ENCODE results near the gene ANKRD17.
"Not testable (repeated sequence)": the region's sequence is repeated elsewhere in the genome, so short reads cannot be mapped to it uniquely, and the experiment has no call there.

ANKRD17 gene

GRCh38 chr4:73203976-73204375, 54.6 kb downstream of the ANKRD17 start:
- DNase-seq (ENCODE audit: low spot score), result not testable (repeated sequence)

- no peak for DNase-seq (ENCODE audit: low spot score)
These were observed 61.4 kb downstream of the ANKRD17 start for GRCh38 chr4:73197220-73197619.

- DNase-seq (ENCODE audit: low spot score), result no peak
These were observed 64.5 kb downstream of the ANKRD17 start for GRCh38 chr4:73194064-73194463.

- no peak for DNase-seq (ENCODE audit: low spot score)
These were observed 64.9 kb downstream of the ANKRD17 start for GRCh38 chr4:73193659-73194058.

- no peak for DNase-seq (ENCODE audit: low spot score)
These were observed 65.4 kb downstream of the ANKRD17 start for GRCh38 chr4:73193155-73193554.

GRCh38 chr4:73189274-73189810, 69.3 kb downstream of the ANKRD17 start:
- DNase-seq (ENCODE audit: low spot score), result no peak

GRCh38 chr4:73187325-73187724, 71.3 kb downstream of the ANKRD17 start:
- DNase-seq (ENCODE audit: low spot score), result no peak

- no peak for DNase-seq (ENCODE audit: low spot score)
These were observed 72.7 kb downstream of the ANKRD17 start for GRCh38 chr4:73185903-73186302.

GRCh38 chr4:73181231-73181630, 77.4 kb downstream of the ANKRD17 start:
- DNase-seq (ENCODE audit: low spot score), result no peak

GRCh38 chr4:73178389-73178788, 80.2 kb downstream of the ANKRD17 start:
- no peak for DNase-seq (ENCODE audit: low spot score)

GRCh38 chr4:73172161-73172560, 86.4 kb downstream of the ANKRD17 start:
- DNase-seq (ENCODE audit: low spot score), result no peak

GRCh38 chr4:73170518-73171198, 87.9 kb downstream of the ANKRD17 start:
- DNase-seq (ENCODE audit: low spot score), result no peak

- no peak for DNase-seq (ENCODE audit: low spot score)
These were observed 92.4 kb downstream of the ANKRD17 start for GRCh38 chr4:73166212-73166611.

- no peak for DNase-seq (ENCODE audit: low spot score)
These were observed 96.9 kb downstream of the ANKRD17 start for GRCh38 chr4:73161527-73162185.

GRCh38 chr4:73156394-73156793, 102.2 kb downstream of the ANKRD17 start:
- DNase-seq (ENCODE audit: low spot score), result no peak

GRCh38 chr4:73152893-73153292, 105.7 kb downstream of the ANKRD17 start:
- no peak for DNase-seq (ENCODE audit: low spot score)

GRCh38 chr4:73142995-73143547, 115.5 kb downstream of the ANKRD17 start:
- DNase-seq (ENCODE audit: low spot score), result no peak

GRCh38 chr4:73139991-73140390, 118.6 kb downstream of the ANKRD17 start:
- no peak for DNase-seq (ENCODE audit: low spot score)

GRCh38 chr4:73139245-73139644, 119.4 kb downstream of the ANKRD17 start:
- DNase-seq (ENCODE audit: low spot score), result no peak

GRCh38 chr4:73137121-73137520, 121.5 kb downstream of the ANKRD17 start:
- no peak for DNase-seq (ENCODE audit: low spot score)

- DNase-seq (ENCODE audit: low spot score), result no peak
These were observed 124.8 kb downstream of the ANKRD17 start for GRCh38 chr4:73133784-73134183.

GRCh38 chr4:73131281-73131680, 127.3 kb downstream of the ANKRD17 start:
- DNase-seq (ENCODE audit: low spot score), result no peak

- DNase-seq (ENCODE audit: low spot score), result no peak
These were observed 129.3 kb downstream of the ANKRD17 start for GRCh38 chr4:73129319-73129718.
